HG03280 (cell line): ENCODE data around the gene PECR.
"Not testable (repeated sequence)": the region's sequence is repeated elsewhere in the genome, so short reads cannot be mapped to it uniquely, and the experiment has no call there.

Source experiments
- ATAC-seq: cut with Tn5 transposase; IDR thresholded peaks from one replicate; pipeline ENCODE4 v1.9.1; 2021; ENCODE audit warnings: mild to moderate bottlenecking, moderate library complexity; ENCODE audit not compliant: unreplicated experiment

Gene PECR

DNA sequence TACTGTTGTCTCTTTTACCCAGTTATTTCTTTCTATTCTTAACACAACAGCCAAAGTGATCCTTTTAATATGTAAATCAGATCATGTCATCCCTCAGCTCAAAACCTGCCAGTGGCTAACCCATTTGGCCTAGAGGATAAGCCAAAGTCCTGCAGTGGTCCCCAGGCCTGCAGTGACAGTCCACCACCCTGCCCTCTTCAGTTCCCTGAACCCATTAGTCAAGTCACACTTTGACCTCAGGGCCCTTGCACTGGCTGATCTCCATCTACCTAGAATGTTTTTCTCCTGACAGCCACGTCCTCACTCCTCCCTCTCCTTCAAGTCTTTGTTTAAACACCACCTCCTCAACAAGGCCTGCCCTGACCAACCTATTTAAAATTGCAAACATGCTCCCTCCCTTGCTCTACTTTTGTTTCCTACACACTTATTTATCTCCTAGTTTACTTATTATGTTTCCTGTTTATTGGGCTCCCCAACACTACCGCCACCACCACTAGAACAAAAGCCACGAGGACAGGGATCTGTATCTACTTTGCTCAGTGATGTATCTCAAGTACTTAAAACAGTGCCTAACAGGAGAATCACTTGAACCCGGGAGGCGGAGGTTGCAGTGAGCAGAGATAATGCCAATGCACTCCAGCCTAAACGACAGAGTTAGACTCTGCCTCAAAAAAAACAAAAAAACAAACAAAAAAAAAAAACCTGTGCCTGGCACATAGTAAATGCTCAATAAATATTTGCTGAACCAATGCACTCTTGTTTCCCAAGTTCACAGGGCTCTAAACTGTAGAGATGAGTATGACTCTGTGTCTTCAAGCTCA lies 77.5 kb downstream of the PECR start:
- ATAC-seq = no peak

DNA sequence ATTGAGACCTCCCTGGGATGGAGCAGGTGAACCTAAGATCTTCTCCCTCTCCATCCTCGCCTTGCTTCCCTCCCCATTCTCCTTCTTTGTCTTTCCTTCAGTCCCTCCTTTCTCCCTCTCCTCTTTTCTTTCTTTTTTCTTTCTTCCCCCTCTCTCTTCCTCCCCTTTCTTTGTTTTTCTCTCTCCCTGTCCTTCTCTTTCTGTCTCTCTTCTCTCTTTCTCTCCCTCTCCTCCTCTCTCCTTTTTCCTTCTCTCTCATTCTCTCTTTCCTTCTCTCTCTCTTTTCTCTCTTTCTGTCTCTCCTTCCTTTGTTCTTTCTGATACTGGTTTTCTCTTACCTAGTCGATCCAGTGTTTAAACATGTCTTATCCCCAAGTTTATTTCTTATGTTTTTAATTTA lies 78.9 kb downstream of the PECR start:
- no peak for ATAC-seq

DNA sequence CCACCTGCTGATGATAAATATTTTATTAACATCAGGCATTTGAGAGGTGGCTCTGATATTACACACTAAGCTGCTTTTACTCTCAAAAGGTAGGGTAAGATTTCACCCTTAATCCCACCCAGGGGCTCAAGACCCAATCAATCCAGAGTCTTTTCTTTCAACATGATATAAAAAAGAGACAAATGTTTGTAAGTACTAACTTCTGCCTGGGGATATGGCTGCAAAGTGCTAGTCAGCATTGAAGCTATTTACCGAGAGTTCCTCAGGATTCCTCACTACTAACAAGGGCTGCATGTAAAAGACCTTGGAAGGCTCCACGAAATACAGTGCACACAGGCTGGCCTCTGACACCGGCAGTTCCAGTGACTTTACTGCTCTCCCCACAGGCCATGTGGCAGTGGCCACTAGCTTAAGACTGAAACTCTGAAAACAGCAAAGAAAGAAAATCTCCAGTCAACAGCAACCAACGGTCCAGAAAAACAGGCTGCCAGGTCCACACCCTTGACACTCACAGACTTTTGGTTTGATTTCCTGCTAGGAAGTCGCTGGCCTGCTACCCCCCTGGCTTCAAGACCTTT lies 79.4 kb downstream of the PECR start:
- ATAC-seq = no peak

DNA sequence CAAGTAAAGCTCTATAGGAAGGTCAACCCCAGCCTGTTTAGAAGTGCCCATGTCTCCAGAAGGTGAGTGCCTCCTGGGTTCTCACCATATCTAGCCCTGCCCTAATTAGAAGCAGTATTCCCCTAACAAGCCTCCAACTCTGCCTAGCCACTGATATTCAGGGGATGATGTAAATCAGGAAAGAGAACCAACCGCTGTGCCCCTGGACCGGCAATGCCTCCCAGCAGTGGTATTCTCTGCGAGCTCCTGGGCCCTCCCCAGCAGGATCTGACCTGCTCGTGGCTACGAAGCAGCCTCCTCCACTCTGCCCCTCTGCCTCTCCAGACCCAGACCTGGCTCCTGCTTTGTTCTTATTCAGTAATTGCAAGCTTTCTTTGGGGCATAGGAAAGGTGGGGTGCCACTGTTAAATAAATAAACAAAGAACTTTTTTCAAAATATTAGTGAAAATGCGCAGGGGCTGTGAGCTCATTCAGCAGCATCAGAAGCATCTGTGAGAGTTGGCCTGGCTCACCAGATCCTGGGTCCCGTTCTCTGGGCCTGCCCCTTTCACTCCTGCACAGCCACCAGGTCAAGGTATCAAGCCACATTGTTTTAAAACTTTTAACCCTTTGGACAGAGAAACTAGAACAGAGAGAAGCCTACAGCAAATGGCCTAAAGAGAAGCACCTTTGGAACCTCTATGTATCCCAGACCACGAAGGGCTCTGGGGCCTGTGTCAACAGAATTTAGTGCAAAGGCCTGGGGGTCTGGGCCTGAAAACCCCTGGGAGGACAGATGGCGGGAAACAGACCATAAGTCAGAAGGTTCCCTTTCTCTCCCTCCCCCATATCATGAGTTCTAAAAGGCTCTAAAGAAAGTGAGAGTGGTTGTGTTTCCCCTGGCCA lies 80.2 kb downstream of the PECR start:
- ATAC-seq = no peak

DNA sequence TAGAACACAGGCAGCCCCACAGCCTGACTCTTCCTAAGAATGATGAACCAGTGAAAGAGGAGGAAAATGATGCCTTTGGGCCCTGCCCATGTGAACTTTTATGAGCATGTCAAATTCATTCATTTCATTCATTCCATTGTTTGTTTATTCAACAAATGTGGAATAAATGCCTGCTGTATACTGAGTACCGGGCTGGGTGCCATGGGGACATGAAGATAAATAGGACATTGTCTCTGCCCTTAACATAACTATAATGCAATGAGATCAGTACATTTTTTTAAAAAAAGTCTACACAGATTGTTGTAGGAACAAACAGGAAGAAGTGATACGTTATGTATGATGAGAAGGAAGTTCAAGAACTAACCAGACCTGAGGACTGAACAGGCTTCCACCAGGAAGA lies 83.0 kb downstream of the PECR start:
- no peak for ATAC-seq

DNA sequence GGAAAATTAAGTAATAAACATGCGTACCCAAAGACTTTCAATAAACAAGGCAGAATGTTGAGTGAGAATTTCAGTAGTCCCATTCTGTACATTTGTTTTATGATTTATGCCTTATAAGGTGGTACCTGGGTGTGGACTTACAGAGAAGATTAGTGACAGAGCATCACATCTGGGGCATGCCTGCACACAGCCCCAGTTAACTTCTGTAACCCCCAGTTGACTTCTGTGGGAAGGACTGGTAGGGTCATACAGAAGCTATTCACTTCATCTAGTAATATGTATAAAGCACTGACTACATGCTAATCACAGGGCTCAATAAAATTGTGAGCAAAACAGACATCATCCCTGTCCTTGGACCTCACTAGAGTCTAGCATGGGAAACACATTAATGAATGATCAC lies 84.4 kb downstream of the PECR start:
- no peak for ATAC-seq

DNA sequence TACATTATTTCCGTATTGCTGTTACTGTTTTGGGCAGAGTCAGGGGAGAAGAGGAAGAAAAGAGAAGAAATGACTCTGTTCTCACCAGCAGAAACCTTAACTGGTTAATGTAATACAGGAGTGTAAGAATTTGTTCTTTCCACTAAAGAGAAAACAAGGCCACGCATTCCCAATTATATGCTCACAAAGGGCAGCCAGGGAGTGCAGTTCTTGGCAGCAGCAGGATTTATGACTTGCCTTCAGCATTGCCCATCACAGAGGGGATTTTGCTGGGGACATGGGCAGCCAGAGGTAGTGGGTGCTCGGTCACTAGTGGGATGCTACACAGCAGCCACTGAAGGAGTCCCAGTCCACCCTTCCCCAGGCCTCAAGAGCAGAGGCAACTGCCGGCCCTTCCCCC lies 86.7 kb downstream of the PECR start:
- ATAC-seq = no peak

DNA sequence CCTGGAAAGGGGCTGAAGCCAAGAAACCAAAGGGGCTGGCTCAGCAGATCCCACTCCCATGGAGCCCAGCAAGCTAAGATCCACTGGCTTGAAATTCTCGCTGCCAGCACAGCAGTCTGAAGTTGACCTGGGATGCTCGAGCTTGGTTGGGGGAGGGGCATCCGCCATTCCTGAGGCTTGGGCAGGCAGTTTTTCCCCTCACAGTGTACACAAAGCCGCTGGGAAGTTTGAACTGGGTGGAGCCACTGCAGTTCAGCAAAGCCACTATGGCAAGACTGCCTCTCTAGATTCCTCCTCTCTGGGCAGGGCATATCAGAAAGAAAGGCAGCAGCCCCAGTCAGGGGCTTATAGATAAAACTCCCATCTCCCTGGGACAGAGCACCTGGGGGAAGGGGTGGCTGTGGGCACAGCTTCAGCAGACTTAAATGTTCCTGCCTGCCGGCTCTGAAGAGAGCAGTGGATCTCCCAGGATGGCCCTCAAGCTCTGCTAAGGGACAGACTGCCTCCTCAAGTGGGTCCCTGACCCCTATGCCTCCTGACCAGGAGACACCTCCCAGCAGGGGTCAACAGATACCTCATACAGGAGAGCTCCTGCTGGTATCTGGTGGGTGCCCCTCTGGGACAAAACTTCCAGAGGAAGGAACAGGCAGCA lies 92.9 kb downstream of the PECR start:
- not testable (repeated sequence) for ATAC-seq
